ENCODE data around the gene ADGRV1.

Gene ADGRV1

GRCh38 chr5:90865180-90865579, 306.6 kb downstream of the ADGRV1 start:
- H3K27ac ChIP-seq (replicated peaks): no peak overlapping the region
- TF ChIP-seq POLR2AphosphoS5 (IDR thresholded peaks at IDR 0.05; ENCODE audit: low read depth) (no peak), CTCF (IDR thresholded peaks at IDR 0.05; ENCODE audit: insufficient read depth, low read length) (no peak), REST (IDR thresholded peaks at IDR 0.05; ENCODE audit: insufficient replicate concordance, low read depth) (no peak)
- no peaks in the 10 kb centered on the region for H3K27me3 ChIP-seq (ENCODE audit: insufficient read depth, poor library complexity, severe bottlenecking)
- no peak overlapping the region for H3K4me3 ChIP-seq (replicated peaks; ENCODE audit: insufficient read depth, low read length)
- no peak for DNase-seq (ENCODE audit: low read depth in 1 of 2, low spot score in 1 of 2)

GRCh38 chr5:90866333-90866732, 307.7 kb downstream of the ADGRV1 start:
- H3K4me3 ChIP-seq (replicated peaks; ENCODE audit: insufficient read depth, low read length): no peak overlapping the region
- TF ChIP-seq CTCF (IDR thresholded peaks at IDR 0.05; ENCODE audit: insufficient read depth, low read length): no peak
- TF ChIP-seq GABPA (IDR thresholded peaks at IDR 0.05; ENCODE audit: low read depth): no peak
- TF ChIP-seq SPI1 (IDR thresholded peaks at IDR 0.05; ENCODE audit: borderline replicate concordance, low read depth): no peak
- no peak for TF ChIP-seq POLR2AphosphoS5 (IDR thresholded peaks at IDR 0.05; ENCODE audit: low read depth)
- TF ChIP-seq REST (IDR thresholded peaks at IDR 0.05; ENCODE audit: insufficient replicate concordance, low read depth): no peak
- no peak overlapping the region for H3K27ac ChIP-seq (replicated peaks)
- no peak for DNase-seq (ENCODE audit: low read depth in 1 of 2, low spot score in 1 of 2)
- no peaks in the 10 kb centered on the region for H3K27me3 ChIP-seq (ENCODE audit: insufficient read depth, poor library complexity, severe bottlenecking)

GRCh38 chr5:90866915-90867731, 308.5 kb downstream of the ADGRV1 start:
- Histone ChIP-seq H3K27me3 (ENCODE audit: insufficient read depth, poor library complexity, severe bottlenecking) (no peaks in the 10 kb centered on the region), H3K4me3 (replicated peaks; ENCODE audit: insufficient read depth, low read length) (no peak overlapping the region), H3K27ac (replicated peaks) (no peak overlapping the region)
- no peak for TF ChIP-seq CTCF (IDR thresholded peaks at IDR 0.05; ENCODE audit: insufficient read depth, low read length)
- TF ChIP-seq SPI1 (IDR thresholded peaks at IDR 0.05; ENCODE audit: borderline replicate concordance, low read depth): no peak
- TF ChIP-seq POLR2AphosphoS5 (IDR thresholded peaks at IDR 0.05; ENCODE audit: low read depth): no peak
- no peak for TF ChIP-seq REST (IDR thresholded peaks at IDR 0.05; ENCODE audit: insufficient replicate concordance, low read depth)
- no peak for TF ChIP-seq GABPA (IDR thresholded peaks at IDR 0.05; ENCODE audit: low read depth)
- no peak for DNase-seq (ENCODE audit: low read depth in 1 of 2, low spot score in 1 of 2)

All from HL-60 (cell line).